H1 (cell line): ENCODE results near the gene TRIM15. TPM values are rescaled to one million over a fixed set of nuclear protein-coding genes. Genes with fewer than 3 reads are reported as not detected.

Experiments used
- CTCF ChIA-PET: fragments of 300-600 bp; sonication (Branson Sonifier 250); formaldehyde crosslinking; loops from one replicate; lab custom pipeline; 2021; ENCODE audit not compliant: partially characterized antibody; lab: Charles Lee
- POLR2A ChIA-PET: fragments of 300-600 bp; sonication (Branson Sonifier 250); formaldehyde crosslinking; loops from one replicate; lab custom pipeline; 2021; ENCODE audit warnings: inconsistent platforms; ENCODE audit not compliant: partially characterized antibody; lab: Charles Lee
- DNase-seq, 2 experiments: peaks; one replicate each; pipeline versions ENCODE4 v3.0.0 to v3.0.0-alpha.2; 2010 to 2022; ENCODE audit warnings: low spot score in 2 of 2, low read depth in 1 of 2, mixed read lengths in 1 of 2
- FAIRE-seq: peaks from 2 replicates; lab custom pipeline; 2011; peaks lifted over from hg19 to GRCh38; lab: Jason Lieb, UNC
- H2AFZ ChIP-seq: 2 replicates; pipeline ENCODE4 v1.8.1; 2012; ENCODE audit warnings: low read length, inconsistent platforms
- H2AK5ac ChIP-seq: 2 replicates; pipeline ENCODE4 v1.6.1; 2013; ENCODE audit warnings: low read depth, low read length
- H2BK120ac ChIP-seq: replicated peaks from 2 replicates; pipeline ENCODE3; 2013; ENCODE audit warnings: low read depth, low read length, inconsistent platforms
- H2BK12ac ChIP-seq: 2 replicates; pipeline ENCODE4 v1.6.1; 2013; ENCODE audit warnings: low read depth, low read length
- H2BK15ac ChIP-seq: 2 replicates; pipeline ENCODE4 v1.6.1; 2013; ENCODE audit warnings: low read length
- H2BK20ac ChIP-seq: 2 replicates; pipeline ENCODE4 v1.6.1; 2013; ENCODE audit warnings: low read length
- H2BK5ac ChIP-seq: 2 replicates; pipeline ENCODE4 v1.6.1; 2013; ENCODE audit warnings: low read depth, low read length
- H3K14ac ChIP-seq: 2 replicates; pipeline ENCODE4 v1.6.1; 2013; ENCODE audit warnings: inconsistent platforms; ENCODE audit not compliant: insufficient read length
- H3K18ac ChIP-seq: 2 replicates; pipeline ENCODE4 v1.6.1; 2013; ENCODE audit warnings: low read length; ENCODE audit errors: extremely low read depth
- H3K23ac ChIP-seq: 2 replicates; pipeline ENCODE4 v1.6.1; 2013; ENCODE audit warnings: inconsistent platforms; ENCODE audit not compliant: insufficient read length
- H3K23me2 ChIP-seq: 2 replicates; pipeline ENCODE4 v1.6.1; 2013; ENCODE audit warnings: low read depth, low read length
- H3K27ac ChIP-seq: 2 replicates; pipeline ENCODE4 v1.6.1; 2011; ENCODE audit warnings: low read depth, low read length, inconsistent platforms
- H3K27me3 ChIP-seq, 4 experiments: replicated peaks in 1 of 4; 1 replicate in 1 of 4; 2 replicates in 3 of 4; pipeline versions ENCODE4 v1.6.1 to v1.8.1; 2011 to 2013; ENCODE audit warnings: low read length in 3 of 4, mild to moderate bottlenecking in 3 of 4, inconsistent platforms in 2 of 4, mixed read lengths in 2 of 4, moderate library complexity in 1 of 4; ENCODE audit not compliant: control insufficient read depth in 3 of 4, insufficient read depth in 3 of 4; ENCODE audit errors: extremely low read depth in 1 of 4
- H3K36me3 ChIP-seq, 4 experiments: 2 replicates each; pipeline versions ENCODE4 v1.6.1 to v1.8.1; 2011 to 2013; ENCODE audit warnings: mild to moderate bottlenecking in 4 of 4, low read length in 3 of 4, moderate library complexity in 2 of 4, control low read depth in 1 of 4, inconsistent platforms in 1 of 4; ENCODE audit not compliant: insufficient read depth in 4 of 4, control insufficient read depth in 2 of 4
- H3K4ac ChIP-seq: replicated peaks from 2 replicates; pipeline ENCODE3; 2013; ENCODE audit warnings: low read length, low read depth, mixed read lengths, inconsistent platforms; ENCODE audit not compliant: insufficient read length
- H3K4me1 ChIP-seq, 4 experiments: replicated peaks in 1 of 4; 1 replicate in 1 of 4; 2 replicates in 3 of 4; pipeline versions ENCODE4 v1.6.1 to v1.8.1; 2011 to 2013; ENCODE audit warnings: low read length in 3 of 4, inconsistent platforms in 2 of 4, mixed read lengths in 1 of 4; ENCODE audit not compliant: insufficient read depth in 4 of 4, control insufficient read depth in 3 of 4
- H3K4me2 ChIP-seq, 2 experiments: 2 replicates each; pipeline versions ENCODE4 v1.6.1 to v1.8.1; 2011 to 2013; ENCODE audit warnings: low read depth in 2 of 2, low read length in 2 of 2, control low read depth in 1 of 2, inconsistent platforms in 1 of 2, mild to moderate bottlenecking in 1 of 2; ENCODE audit not compliant: insufficient read depth in 1 of 2
- H3K4me3 ChIP-seq, 4 experiments: fragments of 200-600, 300-600 bp in 1 of 4; sonication (generic), shearing (Covaris generic), sonication (Bioruptor Twin) in 1 of 4; 2 replicates each; pipeline versions ENCODE4 v1.5.1 to v1.8.1; 2011 to 2016; ENCODE audit warnings: low read length in 4 of 4, low read depth in 3 of 4, control low read depth in 2 of 4, inconsistent platforms in 2 of 4, mild to moderate bottlenecking in 2 of 4, mixed read lengths in 1 of 4, moderate library complexity in 1 of 4; ENCODE audit not compliant: insufficient read depth in 2 of 4; ENCODE audit errors: extremely low read depth in 1 of 4
- H3K56ac ChIP-seq: replicated peaks from 2 replicates; pipeline ENCODE3; 2013; ENCODE audit warnings: low read depth, mild to moderate bottlenecking, mixed read lengths, low read length, inconsistent platforms; ENCODE audit not compliant: insufficient read length
- H3K79me1 ChIP-seq: 2 replicates; pipeline ENCODE4 v1.6.1; 2013; ENCODE audit warnings: low read depth, low read length, control low read depth
- H3K79me2 ChIP-seq, 2 experiments: 2 replicates each; pipeline versions ENCODE4 v1.6.1 to v1.8.1; 2012 to 2013; ENCODE audit warnings: low read length in 2 of 2, mild to moderate bottlenecking in 2 of 2, inconsistent platforms in 1 of 2; ENCODE audit not compliant: insufficient read depth in 2 of 2, control insufficient read depth in 1 of 2
- H3K9ac ChIP-seq, 4 experiments: replicated peaks in 1 of 4; 1 replicate in 1 of 4; 2 replicates in 3 of 4; pipeline versions ENCODE4 v1.6.1 to v1.8.1; 2011 to 2013; ENCODE audit warnings: low read depth in 3 of 4, low read length in 3 of 4, control low read depth in 2 of 4, mild to moderate bottlenecking in 2 of 4, moderate library complexity in 2 of 4, inconsistent platforms in 1 of 4; ENCODE audit errors: extremely low read depth in 1 of 4
- H3K9me3 ChIP-seq, 2 experiments: 2 replicates each; pipeline versions ENCODE4 v1.6.1 to v1.8.1; 2012 to 2013; ENCODE audit warnings: mild to moderate bottlenecking in 2 of 2, moderate library complexity in 2 of 2, control low read depth in 1 of 2, inconsistent platforms in 1 of 2, low read depth in 1 of 2, low read length in 1 of 2, mixed read lengths in 1 of 2; ENCODE audit not compliant: insufficient read depth in 2 of 2
- H4K20me1 ChIP-seq, 2 experiments: replicated peaks in 1 of 2; 2 replicates each; pipeline versions ENCODE3 to v1.8.1; 2011 to 2013; ENCODE audit warnings: inconsistent platforms in 2 of 2, low read length in 2 of 2, mild to moderate bottlenecking in 1 of 2; ENCODE audit not compliant: insufficient read depth in 2 of 2, control insufficient read depth in 1 of 2
- H4K5ac ChIP-seq: 2 replicates; pipeline ENCODE4 v1.6.1; 2013; ENCODE audit warnings: low read length, low read depth, mixed read lengths, inconsistent platforms; ENCODE audit not compliant: insufficient read length
- H4K8ac ChIP-seq: 2 replicates; pipeline ENCODE4 v1.8.0; 2013; ENCODE audit warnings: mild to moderate bottlenecking, moderate library complexity, low read length, inconsistent platforms; ENCODE audit not compliant: insufficient read depth; ENCODE audit errors: extremely low read depth
- H4K91ac ChIP-seq: replicated peaks from 2 replicates; pipeline ENCODE3; 2013; ENCODE audit warnings: low read length, mixed read lengths, inconsistent platforms; ENCODE audit not compliant: insufficient read length
- FOSL1 ChIP-seq: IDR thresholded peaks from 2 replicates; pipeline ENCODE4 v1.6.1; 2011; ENCODE audit warnings: mild to moderate bottlenecking, low read depth, low read length, moderate library complexity; ENCODE audit not compliant: insufficient read depth
- SRF ChIP-seq: IDR thresholded peaks from 2 replicates; pipeline ENCODE4 v1.6.1; 2011; ENCODE audit warnings: mild to moderate bottlenecking, low read depth, low read length, moderate library complexity
- SUZ12 ChIP-seq: fragments of 200-600 bp; sonication (generic); IDR thresholded peaks from 2 replicates; pipeline ENCODE4 v1.6.1; 2012; ENCODE audit warnings: mild to moderate bottlenecking, inconsistent platforms, low read length, moderate library complexity, mixed read lengths
- TBP ChIP-seq: IDR thresholded peaks from 2 replicates; pipeline ENCODE4 v1.6.1; 2011; ENCODE audit warnings: low read depth, low read length, improper control_type of control experiment
- ZNF274 ChIP-seq: IDR thresholded peaks from 2 replicates; pipeline ENCODE4 v1.7.0; 2012; ENCODE audit warnings: low read length, borderline replicate concordance; ENCODE audit errors: extremely low read depth
- WGBS, 2 experiments: shearing (Covaris generic) in 1 of 2; methylation state at CpG; one replicate each; pipeline versions ENCODE4 v1.1.6 to v1.1.7; 2013 to 2015; ENCODE audit warnings: low lambda C conversion rate in 2 of 2, mixed read lengths in 2 of 2, inconsistent platforms in 1 of 2, low coverage in 1 of 2, missing lambda C conversion rate in 1 of 2; ENCODE audit not compliant: insufficient replicate concordance in 2 of 2, insufficient coverage in 1 of 2, insufficient read length in 1 of 2; ENCODE audit errors: extremely low coverage in 1 of 2, missing lambda C conversion rate in 1 of 2; 5-methylcytosine and 5-hydroxymethylcytosine counted together
- polyA plus RNA-seq, 7 experiments: library from polyadenylated mRNA; depleted of rRNA in 3 of 7; stranded (reverse) in 5 of 7; unstranded in 2 of 7; fragments of >200 nt in 5 of 7; fragments of 200-250 nt in 2 of 7; gene quantifications; 1 replicate in 5 of 7; 2 replicates in 1 of 7; 4 replicates in 1 of 7; pipeline versions ENCODE4 v1.2.1 to v1.2.3, GENCODE V29; 2011 to 2013; ENCODE audit warnings: missing spikeins in 2 of 7, mixed read lengths in 2 of 7
- total RNA-seq: library from RNA; stranded (reverse); fragmentation: NEBNext Ultra II Directional; extraction: Animal tissue kit (Norgen Biotek cat#: 25700); gene quantifications from 2 replicates; pipeline ENCODE4 v1.2.1, GENCODE V29; 2021

The TRIM15 gene
- total and polyA plus RNA-seq, 2 of the 8 experiments (the other 6 are each of a cell fraction or from before 2014, with no cell fraction given), result 0.18 to 0.48 TPM

- ChIA-PET POLR2A (no interaction called here), CTCF (interaction anchor here (0.6 to 1.0 kb wide), 3 partner anchors 11 to 562 kb away, joined by 3 to 4 read pairs (median 3); no protein-coding TSS in a partner anchor)
- H2AK5ac ChIP-seq, result no peak overlapping the region
- peaks cover 0 to 4% (median 0%) of the 10 kb centered on the region in 4 experiments; a peak in 2 of 7 replicates for H3K4me1 ChIP-seq
- no peak for FAIRE-seq
- H3K9ac ChIP-seq, result no peak overlapping the region
- H3K23me2 ChIP-seq, result no peaks in the 10 kb centered on the region
- DNase-seq, result no peak
- no peaks in the 10 kb centered on the region for H4K20me1 ChIP-seq
- no peak overlapping the region for H3K23ac ChIP-seq
- no peaks in the 10 kb centered on the region for H3K79me2 ChIP-seq
- no peak overlapping the region for H3K4me3 ChIP-seq
- no peak overlapping the region for H3K14ac ChIP-seq
- H3K36me3 ChIP-seq, result no peaks in the 10 kb centered on the region
- no peak overlapping the region for H2AFZ ChIP-seq
- no peak overlapping the region for H2BK15ac ChIP-seq
- no peak overlapping the region for H3K56ac ChIP-seq
- H3K4ac ChIP-seq, result no peak overlapping the region
- H2BK120ac ChIP-seq, result no peak overlapping the region
- H3K18ac ChIP-seq, result no peak overlapping the region
- no peak overlapping the region for H2BK5ac ChIP-seq
- H4K8ac ChIP-seq, result no peak overlapping the region
- no peaks in the 10 kb centered on the region for H3K79me1 ChIP-seq
- no peak overlapping the region for H3K27ac ChIP-seq
- H4K5ac ChIP-seq, result no peak overlapping the region
- 83% methylated on average over 3 of the region's 3 CpGs; no CpG with 5 or more reads in 1 of the 2 experiments for WGBS, 2 experiments
- H2BK20ac ChIP-seq, result no peak overlapping the region
- H3K27me3 ChIP-seq, result 0 out of 7 replicates have a peak, but pooled peaks cover 0 to 3% (median 0%) of the 10 kb centered on the region in 4 experiments
- H4K91ac ChIP-seq, result no peak overlapping the region
- H3K4me2 ChIP-seq, result no peak overlapping the region
- H2BK12ac ChIP-seq, result no peak overlapping the region
- no peaks in the 10 kb centered on the region for H3K9me3 ChIP-seq
- TF ChIP-seq ZNF274 (no peak), SRF (no peak), TBP (no peak), FOSL1 (no peak), SUZ12 (no peak)
These were observed 20.7 kb upstream of the TRIM15 start for GRCh38 chr6:30142665-30143064.
